C4-2B (cell line): Measurements from ENCODE around the gene TBC1D22A.

ENCODE experiments used
- H3K27ac ChIP-seq: fragments of 450-650 bp; 2 replicates; pipeline ENCODE4 v1.5.1; 2017
- CTCF ChIP-seq: fragments of 450-650 bp; conservative IDR thresholded peaks from 2 replicates; pipeline ENCODE4 v1.5.1; 2017; ENCODE audit warnings: mild to moderate bottlenecking
- ZFX ChIP-seq: fragments of 450-650 bp; IDR thresholded peaks from 2 replicates; pipeline ENCODE4 v1.6.1; 2017

The TBC1D22A gene

GRCh38 chr22:47053013-47053725 lies 290.7 kb downstream of the TBC1D22A start:
- TF ChIP-seq ZFX (no peak), CTCF (no peak)
- H3K27ac ChIP-seq: no peak overlapping the region

- TF ChIP-seq CTCF (no peak), ZFX (no peak)
- no peak overlapping the region for H3K27ac ChIP-seq
These were observed 291.3 kb downstream of the TBC1D22A start for GRCh38 chr22:47053726-47054141.

GRCh38 chr22:47054231-47055072 lies 292.0 kb downstream of the TBC1D22A start:
- H3K27ac ChIP-seq: no peak overlapping the region
- TF ChIP-seq ZFX: no peak
- TF ChIP-seq CTCF: no peak

- H3K27ac ChIP-seq: no peak overlapping the region
- no peak for TF ChIP-seq CTCF
- TF ChIP-seq ZFX: no peak
These were observed 292.6 kb downstream of the TBC1D22A start for GRCh38 chr22:47055073-47055355.

GRCh38 chr22:47055461-47055860 lies 293.0 kb downstream of the TBC1D22A start:
- TF ChIP-seq CTCF (no peak), ZFX (no peak)
- no peak overlapping the region for H3K27ac ChIP-seq

- no peak overlapping the region for H3K27ac ChIP-seq
- TF ChIP-seq CTCF (no peak), ZFX (no peak)
These were observed 293.5 kb downstream of the TBC1D22A start for GRCh38 chr22:47055921-47056320.

GRCh38 chr22:47056361-47056760 lies 293.9 kb downstream of the TBC1D22A start:
- no peak overlapping the region for H3K27ac ChIP-seq
- TF ChIP-seq ZFX: no peak
- TF ChIP-seq CTCF: no peak
